Stimulated activated CD8-positive, alpha-beta memory T cell treated with anti-CD3 and anti-CD28 coated beads, Interleukin-7, amount 100 ng/mL, for 1 hour (primary cell): ENCODE measurements around the gene MLXIPL.
"Not testable (repeated sequence)": the region's sequence is repeated elsewhere in the genome, so short reads cannot be mapped to it uniquely, and the experiment has no call there.

Experiments
- DNase-seq, 2 donors: peaks; one replicate each; pipeline ENCODE4 v3.0.0-alpha.2; 2020; ENCODE audit warnings: low read depth in 2 of 2

Gene MLXIPL

DNA sequence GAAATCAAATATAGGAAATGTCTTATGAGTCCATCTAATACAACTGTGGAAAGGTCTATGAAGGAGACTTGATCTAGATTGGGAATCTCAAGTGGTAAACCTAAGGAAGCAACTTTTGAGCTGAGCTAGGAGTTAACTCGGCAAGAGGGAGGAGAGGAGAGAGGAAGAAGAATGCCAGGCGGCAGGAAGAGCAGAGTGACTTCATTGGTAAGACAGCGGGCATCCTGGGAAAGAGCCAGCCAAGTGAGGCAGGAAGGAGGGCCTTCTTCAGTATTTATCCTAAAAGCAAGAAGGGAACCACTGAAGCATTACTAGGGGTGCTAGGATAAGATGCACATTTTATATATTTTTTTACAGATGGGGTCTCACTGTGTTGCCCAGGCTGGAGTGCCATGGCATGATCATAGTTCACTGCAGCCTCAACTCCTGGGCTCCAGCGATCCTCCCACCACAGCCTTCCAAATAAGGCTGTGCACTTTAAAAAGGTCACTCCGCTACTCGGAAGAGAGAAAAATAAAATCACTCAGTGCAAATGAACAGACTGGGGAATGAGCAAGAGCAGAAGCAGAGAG lies 68.8 kb downstream of the MLXIPL start:
- no peak for DNase-seq

DNA sequence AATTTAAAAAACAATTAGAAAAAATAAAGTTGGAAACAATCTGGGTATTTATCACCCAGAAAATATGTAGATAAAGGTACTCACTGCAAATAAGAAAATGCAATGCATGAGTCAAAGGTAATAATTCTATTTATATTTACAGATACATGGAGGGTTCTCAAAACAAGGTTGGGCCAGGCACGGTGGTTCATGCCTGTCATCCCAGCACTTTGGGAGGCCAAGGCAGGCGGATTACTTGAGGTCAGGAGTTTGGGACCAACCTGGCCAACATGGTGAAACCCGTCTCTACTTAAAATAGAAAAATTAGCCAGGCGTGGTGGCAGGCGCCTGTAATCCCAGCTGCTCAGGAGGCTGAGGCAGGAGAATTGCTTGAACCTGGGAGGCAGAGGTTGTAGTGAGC lies 74.2 kb downstream of the MLXIPL start:
- DNase-seq: not testable (repeated sequence)

DNA sequence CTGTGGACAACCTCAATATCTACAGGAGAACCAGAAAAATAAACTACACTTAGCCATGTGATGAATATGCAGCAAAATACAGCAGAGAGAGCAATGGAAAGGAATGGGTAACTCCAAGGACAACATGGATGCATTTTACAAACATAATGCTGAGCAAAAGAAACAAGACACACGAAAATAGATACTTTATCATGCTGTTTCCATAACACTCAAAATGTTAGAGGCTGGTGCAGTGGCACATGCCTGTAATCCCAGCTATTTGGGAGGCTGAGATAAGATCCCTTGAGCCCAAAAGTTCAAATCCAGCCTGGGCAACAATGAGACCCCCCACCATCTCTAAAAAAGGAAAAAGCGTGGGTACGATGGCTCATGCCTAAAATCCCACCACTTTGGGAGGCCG lies 75.1 kb downstream of the MLXIPL start:
- no peak for DNase-seq

- DNase-seq: no peak
These were observed 76.5 kb downstream of the MLXIPL start for GRCh38 chr7:73547841-73548240.

GRCh38 chr7:73544678-73545077 lies 79.6 kb downstream of the MLXIPL start:
- DNase-seq: no peak
